Ecto neural progenitor cell (in vitro differentiated cells): ENCODE results near the gene SPO11.
A peak's percentile ranks its signal among the peaks of the same experiment; 100 is the strongest.

Experiments used
- DNase-seq: peaks from one replicate; pipeline ENCODE4 v3.0.0-alpha.2; 2018; ENCODE audit warnings: low spot score

SPO11 gene

DNA sequence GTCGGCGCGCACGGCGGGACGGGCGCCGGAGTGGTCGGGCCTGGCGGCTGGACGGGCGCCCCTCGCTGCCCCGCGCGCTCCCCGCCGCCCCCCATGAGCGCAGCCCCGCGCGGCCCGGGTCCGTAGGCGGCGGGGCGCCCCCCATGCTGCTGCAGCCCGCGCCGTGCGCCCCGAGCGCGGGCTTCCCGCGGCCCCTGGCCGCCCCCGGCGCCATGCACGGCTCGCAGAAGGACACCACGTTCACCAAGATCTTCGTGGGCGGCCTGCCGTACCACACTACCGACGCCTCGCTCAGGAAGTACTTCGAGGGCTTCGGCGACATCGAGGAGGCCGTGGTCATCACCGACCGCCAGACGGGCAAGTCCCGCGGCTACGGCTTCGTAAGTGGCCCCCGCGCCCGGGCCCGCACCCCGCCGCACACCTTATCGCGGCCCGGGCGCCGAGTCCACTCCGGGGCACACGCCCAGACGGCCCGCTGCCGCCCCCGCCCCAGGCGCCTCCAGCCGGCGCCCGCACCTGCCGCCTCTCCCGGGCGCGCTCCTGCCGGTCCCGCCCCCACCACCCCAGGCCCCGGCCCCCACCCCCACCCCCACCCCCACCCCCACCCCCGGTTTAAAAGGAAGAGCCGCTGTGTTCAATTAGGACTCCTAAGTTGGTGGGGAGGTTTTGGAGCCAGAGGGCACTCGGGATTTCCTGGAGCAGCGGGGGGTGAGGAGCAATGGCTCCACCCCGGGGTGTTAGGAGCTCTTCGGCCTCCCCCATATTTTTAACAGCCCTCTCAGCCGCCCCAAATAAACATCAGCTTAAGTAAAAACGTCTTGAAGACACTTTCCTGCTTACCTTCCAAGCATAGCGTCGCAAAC, 62.1 kb downstream of the SPO11 start:
- peak; percentile 65 for DNase-seq

GRCh38 chr20:57392512-57393271, 63.1 kb downstream of the SPO11 start:
- no peak for DNase-seq
